Measurements from ENCODE around the gene BMAL2.
A peak's percentile ranks its signal among the peaks of the same experiment; 100 is the strongest.

The BMAL2 gene

GRCh38 chr12:27333403-27334009, 870 bp downstream of the BMAL2 start:
- Mint-ChIP-seq H3K4me3 (peak overlapping the region; percentile 91 to 98), H3K36me3 (peaks cover 4 to 18% of the 10 kb centered on the region in 2 donors), H3K27ac (peak overlapping the region; percentile 99), H3K27me3 (no peaks in the 10 kb centered on the region), H3K9me3 (no peaks in the 10 kb centered on the region), H3K4me1 (peaks cover 51 to 64% of the 10 kb centered on the region in 2 donors)
- ATAC-seq (replicated peaks) (peak; percentile 61 to 63), DNase-seq (peak; percentile 62)

- Mint-ChIP-seq H3K9me3 (no peaks in the 10 kb centered on the region), H3K27me3 (no peaks in the 10 kb centered on the region), H3K4me1 (peaks cover 51 to 58% of the 10 kb centered on the region in 2 donors), H3K27ac (peak overlapping the region; percentile 99), H3K36me3 (peaks cover 4 to 18% of the 10 kb centered on the region in 2 donors), H3K4me3 (peak overlapping the region; percentile 91 to 98)
- ATAC-seq (replicated peaks) (peak in 1 of 2 donors; percentile 9), DNase-seq (no peak)
Observed at GRCh38 chr12:27334042-27334720, 1.5 kb downstream of the BMAL2 start.

- Mint-ChIP-seq H3K4me1 (peaks cover 51 to 61% of the 10 kb centered on the region in 2 donors), H3K9me3 (no peaks in the 10 kb centered on the region), H3K27ac (no peak overlapping the region), H3K4me3 (no peak overlapping the region), H3K27me3 (no peaks in the 10 kb centered on the region), H3K36me3 (peaks cover 7 to 20% of the 10 kb centered on the region in 2 donors)
- no peak for DNase-seq
- no peak for ATAC-seq (replicated peaks)
Observed at GRCh38 chr12:27334721-27335082, 2.1 kb downstream of the BMAL2 start.

GRCh38 chr12:27335364-27336281, 3.0 kb downstream of the BMAL2 start:
- no peak overlapping the region for H3K4me3 Mint-ChIP-seq
- H3K27ac Mint-ChIP-seq = no peak overlapping the region
- ATAC-seq (replicated peaks) (no peak), DNase-seq (no peak)
- no peaks in the 10 kb centered on the region for H3K27me3 Mint-ChIP-seq
- H3K36me3 Mint-ChIP-seq = peaks cover 8 to 27% of the 10 kb centered on the region in 2 donors
- H3K9me3 Mint-ChIP-seq = no peaks in the 10 kb centered on the region
- peaks cover 50 to 65% of the 10 kb centered on the region in 2 donors for H3K4me1 Mint-ChIP-seq

- no peaks in the 10 kb centered on the region for H3K27me3 Mint-ChIP-seq
- H3K4me3 Mint-ChIP-seq = no peak overlapping the region
- DNase-seq (no peak), ATAC-seq (replicated peaks) (no peak)
- peaks cover 47 to 64% of the 10 kb centered on the region in 2 donors for H3K4me1 Mint-ChIP-seq
- no peaks in the 10 kb centered on the region for H3K9me3 Mint-ChIP-seq
- H3K36me3 Mint-ChIP-seq = peaks cover 8 to 32% of the 10 kb centered on the region in 2 donors
- H3K27ac Mint-ChIP-seq = peak overlapping the region; percentile 69
Observed at GRCh38 chr12:27336282-27336653, 3.6 kb downstream of the BMAL2 start.

- H3K27ac Mint-ChIP-seq = no peak overlapping the region
- ATAC-seq (replicated peaks) = no peak
- DNase-seq = no peak
- no peaks in the 10 kb centered on the region for H3K9me3 Mint-ChIP-seq
- no peak overlapping the region for H3K4me3 Mint-ChIP-seq
- H3K36me3 Mint-ChIP-seq = peaks cover 8 to 32% of the 10 kb centered on the region in 2 donors
- peaks cover 38 to 53% of the 10 kb centered on the region in 2 donors for H3K4me1 Mint-ChIP-seq
- H3K27me3 Mint-ChIP-seq = no peaks in the 10 kb centered on the region
Observed at GRCh38 chr12:27337376-27337775, 4.7 kb downstream of the BMAL2 start.

- Mint-ChIP-seq H3K4me3 (no peak overlapping the region), H3K27me3 (no peaks in the 10 kb centered on the region), H3K27ac (no peak overlapping the region), H3K9me3 (no peaks in the 10 kb centered on the region), H3K36me3 (peaks cover 7 to 30% of the 10 kb centered on the region in 2 donors), H3K4me1 (peaks cover 39 to 53% of the 10 kb centered on the region in 2 donors)
- ATAC-seq (replicated peaks) (no peak), DNase-seq (no peak)
Observed at GRCh38 chr12:27338473-27338872, 5.8 kb downstream of the BMAL2 start.

GRCh38 chr12:27340971-27341370, 8.3 kb downstream of the BMAL2 start:
- no peak overlapping the region for H3K4me3 Mint-ChIP-seq
- ATAC-seq (replicated peaks) (no peak), DNase-seq (no peak)
- H3K36me3 Mint-ChIP-seq = peaks cover 6 to 25% of the 10 kb centered on the region in 2 donors
- peaks cover 33 to 44% of the 10 kb centered on the region in 2 donors for H3K4me1 Mint-ChIP-seq
- no peaks in the 10 kb centered on the region for H3K9me3 Mint-ChIP-seq
- H3K27me3 Mint-ChIP-seq = no peaks in the 10 kb centered on the region
- H3K27ac Mint-ChIP-seq = no peak overlapping the region

- Mint-ChIP-seq H3K4me3 (no peak overlapping the region), H3K4me1 (peaks cover 28 to 36% of the 10 kb centered on the region in 2 donors), H3K27ac (no peak overlapping the region), H3K9me3 (no peaks in the 10 kb centered on the region), H3K36me3 (peaks cover 6 to 25% of the 10 kb centered on the region in 2 donors), H3K27me3 (no peaks in the 10 kb centered on the region)
- ATAC-seq (replicated peaks) (no peak), DNase-seq (no peak)
Observed at GRCh38 chr12:27342536-27342935, 9.9 kb downstream of the BMAL2 start.

GRCh38 chr12:27343255-27344000, 10.8 kb downstream of the BMAL2 start:
- H3K4me3 Mint-ChIP-seq = no peak overlapping the region
- DNase-seq (no peak), ATAC-seq (replicated peaks) (no peak)
- peaks cover 4 to 21% of the 10 kb centered on the region in 2 donors for H3K36me3 Mint-ChIP-seq
- no peak overlapping the region for H3K27ac Mint-ChIP-seq
- no peaks in the 10 kb centered on the region for H3K9me3 Mint-ChIP-seq
- no peaks in the 10 kb centered on the region for H3K27me3 Mint-ChIP-seq
- peaks cover 23 to 27% of the 10 kb centered on the region in 2 donors for H3K4me1 Mint-ChIP-seq

GRCh38 chr12:27344246-27344645, 11.6 kb downstream of the BMAL2 start:
- H3K27me3 Mint-ChIP-seq = no peaks in the 10 kb centered on the region
- DNase-seq (no peak), ATAC-seq (replicated peaks) (no peak)
- H3K9me3 Mint-ChIP-seq = no peaks in the 10 kb centered on the region
- H3K27ac Mint-ChIP-seq = no peak overlapping the region
- H3K4me1 Mint-ChIP-seq = peaks cover 24 to 26% of the 10 kb centered on the region in 2 donors
- no peak overlapping the region for H3K4me3 Mint-ChIP-seq
- peaks cover 4 to 25% of the 10 kb centered on the region in 2 donors for H3K36me3 Mint-ChIP-seq

GRCh38 chr12:27344760-27345159, 12.1 kb downstream of the BMAL2 start:
- no peak overlapping the region for H3K27ac Mint-ChIP-seq
- H3K36me3 Mint-ChIP-seq = peaks cover 3 to 26% of the 10 kb centered on the region in 2 donors
- no peaks in the 10 kb centered on the region for H3K9me3 Mint-ChIP-seq
- ATAC-seq (replicated peaks) (no peak), DNase-seq (no peak)
- peaks cover 23 to 24% of the 10 kb centered on the region in 2 donors for H3K4me1 Mint-ChIP-seq
- H3K4me3 Mint-ChIP-seq = no peak overlapping the region
- H3K27me3 Mint-ChIP-seq = no peaks in the 10 kb centered on the region

- no peak for DNase-seq
- Mint-ChIP-seq H3K9me3 (no peaks in the 10 kb centered on the region), H3K4me3 (no peak overlapping the region), H3K36me3 (peaks cover 3 to 24% of the 10 kb centered on the region in 2 donors), H3K27ac (no peak overlapping the region), H3K27me3 (no peaks in the 10 kb centered on the region), H3K4me1 (peaks cover 18 to 21% of the 10 kb centered on the region in 2 donors)
- no peak for ATAC-seq (replicated peaks)
Observed at GRCh38 chr12:27345376-27345775, 12.7 kb downstream of the BMAL2 start.

- H3K27me3 Mint-ChIP-seq = no peaks in the 10 kb centered on the region
- peaks cover 10 to 18% of the 10 kb centered on the region in 2 donors for H3K4me1 Mint-ChIP-seq
- DNase-seq (no peak), ATAC-seq (replicated peaks) (no peak)
- H3K36me3 Mint-ChIP-seq = peaks cover 5 to 26% of the 10 kb centered on the region in 2 donors
- H3K4me3 Mint-ChIP-seq = no peak overlapping the region
- no peaks in the 10 kb centered on the region for H3K9me3 Mint-ChIP-seq
- H3K27ac Mint-ChIP-seq = no peak overlapping the region
Observed at GRCh38 chr12:27347779-27348178, 15.1 kb downstream of the BMAL2 start.

Measured in stimulated activated naive B cell treated with anti-CD40 and anti-IgM and Interleukin-4, amounts not matched to agents 10 μg/mL and 1 μg/mL and 100 μg/mL, for 72 hours (primary cell).